Duodenal mucosa (tissue), 2 donors: Measurements from ENCODE around the gene SLC17A9.

Experiments
- H3K27ac ChIP-seq: one replicate; pipeline ENCODE4 v1.7.0; 2013; ENCODE audit warnings: low read depth, low read length
- H3K27me3 ChIP-seq, 2 donors: one replicate each; pipeline ENCODE4 v1.7.0; 2013; ENCODE audit warnings: low read length in 2 of 2, control low read depth in 1 of 2; ENCODE audit not compliant: insufficient read depth in 2 of 2, control insufficient read depth in 1 of 2
- H3K36me3 ChIP-seq, 2 donors: one replicate each; pipeline ENCODE4 v1.7.0; 2013; ENCODE audit warnings: low read length in 2 of 2, control low read depth in 1 of 2; ENCODE audit not compliant: insufficient read depth in 2 of 2, control insufficient read depth in 1 of 2
- H3K4me1 ChIP-seq, 2 donors: one replicate each; pipeline ENCODE4 v1.7.0; 2013; ENCODE audit warnings: low read length in 2 of 2, control low read depth in 1 of 2; ENCODE audit not compliant: insufficient read depth in 2 of 2, control insufficient read depth in 1 of 2
- H3K4me3 ChIP-seq, 2 donors: one replicate each; pipeline ENCODE4 v1.7.0; 2013; ENCODE audit warnings: low read length in 2 of 2, low read depth in 1 of 2
- H3K9ac ChIP-seq, 2 donors: one replicate each; pipeline ENCODE4 v1.7.0; 2013; ENCODE audit warnings: low read length in 2 of 2, low read depth in 1 of 2
- H3K9me3 ChIP-seq, 2 donors: one replicate each; pipeline ENCODE4 v1.7.0; 2013; ENCODE audit warnings: low read length in 2 of 2, control low read depth in 1 of 2; ENCODE audit not compliant: control insufficient read depth in 1 of 2

SLC17A9 gene

DNA sequence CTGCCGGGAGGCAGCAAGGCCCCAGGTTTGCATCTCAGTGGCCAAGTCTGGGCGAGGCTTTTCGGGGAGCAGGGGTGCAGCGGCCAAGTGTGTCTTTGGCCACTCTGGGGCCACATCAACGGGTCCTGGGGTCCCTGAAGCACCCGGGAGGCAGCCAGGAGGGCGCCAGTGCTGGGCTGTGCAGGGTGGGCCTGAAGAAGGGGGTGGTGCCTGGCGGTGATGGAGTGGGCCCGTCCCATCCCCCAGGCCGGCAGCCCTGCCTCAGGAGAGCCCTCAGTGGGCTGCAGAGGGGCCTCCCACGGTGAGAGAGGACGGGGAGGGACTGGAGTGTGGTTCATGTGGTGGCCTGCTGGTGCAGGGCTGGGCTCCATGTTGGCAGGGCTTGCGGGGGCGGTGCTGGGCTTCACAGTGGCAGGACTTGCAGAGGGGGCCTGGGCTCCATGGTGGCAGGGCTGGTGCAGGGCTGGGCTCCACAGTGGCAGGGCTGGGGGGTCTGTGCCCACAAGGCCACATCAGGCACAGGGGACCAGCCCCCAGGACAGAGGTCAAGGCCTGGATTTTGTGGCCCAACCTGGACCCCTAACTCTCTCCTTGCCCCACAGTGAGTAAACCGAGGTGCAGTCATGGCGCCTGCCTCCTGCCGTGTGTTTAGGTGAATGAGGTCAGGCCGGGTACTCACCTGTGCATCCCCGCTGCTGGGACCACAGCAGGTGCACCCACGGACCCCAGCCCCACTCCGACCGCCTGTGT, 64.7 kb downstream of the SLC17A9 start:
- peaks cover 30 to 37% of the 10 kb centered on the region in 2 donors for H3K27me3 ChIP-seq

DNA sequence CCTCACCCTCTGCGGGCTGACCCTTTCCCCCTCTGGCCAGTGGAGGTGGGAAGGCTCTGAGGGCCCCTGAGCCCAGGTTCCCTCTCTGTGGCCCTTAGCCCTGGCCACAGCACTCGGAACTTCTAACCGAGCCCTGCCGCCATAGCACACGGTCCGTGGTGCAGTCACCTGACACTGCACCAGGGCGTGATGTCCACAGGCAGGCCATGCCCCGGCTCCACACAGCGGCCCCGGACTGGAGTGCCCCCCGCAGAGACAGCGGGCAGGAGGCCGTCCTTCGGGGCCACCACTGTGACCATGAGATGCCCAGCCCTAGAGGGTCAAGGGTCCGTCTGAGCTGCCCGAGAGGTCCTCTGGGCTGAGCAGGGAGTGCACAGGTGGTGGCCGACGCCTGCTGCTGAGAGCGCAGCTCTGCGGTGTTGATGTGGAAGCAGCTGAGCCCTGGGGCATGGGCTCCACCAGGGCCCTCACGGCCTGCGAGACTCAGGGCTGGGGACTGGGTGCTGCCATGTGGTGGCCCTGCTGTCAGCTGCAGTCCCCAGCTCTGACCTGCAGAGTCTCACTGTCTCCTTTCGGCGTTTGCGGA, 65.4 kb downstream of the SLC17A9 start:
- no peak overlapping the region for H3K4me3 ChIP-seq
- H3K27ac ChIP-seq: no peak overlapping the region
- peaks cover 24 to 42% of the 10 kb centered on the region in 2 donors for H3K27me3 ChIP-seq
- no peak overlapping the region for H3K9ac ChIP-seq
- H3K36me3 ChIP-seq: no peaks in the 10 kb centered on the region
- H3K4me1 ChIP-seq: no peaks in the 10 kb centered on the region
- no peaks in the 10 kb centered on the region for H3K9me3 ChIP-seq

More for the DNA sequence above, 64.7 kb downstream of the SLC17A9 start:
- no peaks in the 10 kb centered on the region for H3K36me3 ChIP-seq
- H3K4me1 ChIP-seq: no peaks in the 10 kb centered on the region
- H3K9ac ChIP-seq: no peak overlapping the region
- H3K4me3 ChIP-seq: no peak overlapping the region
- H3K27ac ChIP-seq: no peak overlapping the region
- H3K9me3 ChIP-seq: no peaks in the 10 kb centered on the region
